Stimulated activated CD4-positive, alpha-beta T cell treated with anti-CD3 and anti-CD28 coated beads, Interleukin-4, amount 100 ng/mL, for 48 hours (primary cell): ENCODE data around the gene CACNA2D2.
A peak's percentile ranks its signal among the peaks of the same experiment; 100 is the strongest.
"Not testable (repeated sequence)": the region's sequence is repeated elsewhere in the genome, so short reads cannot be mapped to it uniquely, and the experiment has no call there.

Source experiments
- DNase-seq, 2 donors: peaks; one replicate each; pipeline ENCODE4 v3.0.0-alpha.2; 2020; ENCODE audit warnings: low read depth in 2 of 2

The CACNA2D2 gene

DNA sequence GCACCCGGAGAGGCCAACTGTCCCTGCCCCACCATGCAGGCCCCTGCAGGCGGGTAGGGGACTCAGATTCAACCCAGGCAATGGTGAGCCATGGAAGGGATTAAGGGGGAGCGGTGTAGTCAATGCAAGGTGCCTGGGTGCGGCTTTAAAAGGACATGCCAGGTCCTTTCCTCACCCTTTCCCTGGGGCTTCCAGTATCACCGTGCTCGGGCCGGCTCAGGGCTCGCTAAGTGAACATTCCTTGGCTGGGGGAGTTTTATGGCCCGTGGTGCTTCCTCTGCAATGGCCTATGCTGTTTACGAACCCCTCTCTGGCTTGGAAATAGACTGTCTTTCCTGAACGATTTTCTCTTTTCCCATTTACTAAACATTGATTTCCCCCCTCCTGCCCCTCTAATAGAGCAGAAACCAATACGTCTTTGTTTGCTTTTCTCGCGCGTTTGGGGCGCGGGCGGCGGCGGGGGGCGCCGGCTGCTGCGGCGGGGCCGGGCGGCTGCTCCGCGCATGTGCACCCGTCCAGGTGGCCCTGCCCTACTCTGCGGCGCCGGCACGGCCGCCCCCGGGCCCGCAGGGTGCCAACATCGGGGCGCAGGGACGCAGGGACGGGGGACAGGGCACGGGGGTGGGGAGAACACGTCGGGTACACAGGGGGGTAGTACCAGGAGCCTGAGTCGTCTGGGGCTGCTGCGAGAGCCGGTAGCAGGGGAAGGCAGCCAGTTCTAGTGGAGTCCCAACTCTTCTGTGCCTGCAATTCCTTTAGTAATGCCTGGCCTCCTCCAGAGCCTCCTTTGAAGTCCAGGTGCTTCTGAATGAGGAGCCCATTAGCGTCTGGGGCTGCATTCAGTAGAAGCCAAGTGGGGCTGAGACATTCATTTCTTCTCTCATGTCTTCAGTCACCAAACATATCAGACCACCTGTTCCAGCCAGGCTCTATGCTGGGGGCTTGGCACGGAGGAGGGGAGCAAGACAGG is 26.9 kb upstream of the CACNA2D2 start:
- no peak for DNase-seq

DNA sequence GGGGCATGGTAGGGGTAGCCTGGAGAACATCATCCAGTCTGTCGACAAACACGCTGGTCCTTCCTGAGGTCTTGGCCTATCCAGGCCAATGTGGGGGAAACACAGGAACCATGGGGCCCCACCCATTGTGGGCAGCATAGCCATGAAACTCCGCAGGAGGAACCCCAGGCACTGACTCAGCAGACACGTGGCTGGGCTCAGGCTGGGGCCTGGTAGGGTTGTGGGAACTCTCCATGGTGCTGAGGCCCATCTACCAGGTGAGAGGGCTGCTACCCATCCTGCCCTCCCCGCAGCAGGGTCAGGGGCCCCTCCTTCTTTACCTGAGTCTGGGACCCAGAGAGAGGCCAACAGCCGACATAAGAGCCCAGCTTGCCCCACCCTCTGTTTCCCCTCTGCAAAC is 22.6 kb upstream of the CACNA2D2 start:
- peak; percentile 62 to 69 for DNase-seq

- no peak for DNase-seq
These were observed 21.9 kb upstream of the CACNA2D2 start for GRCh38 chr3:50525191-50525910.

GRCh38 chr3:50524746-50525145 is 21.3 kb upstream of the CACNA2D2 start:
- no peak for DNase-seq

DNA sequence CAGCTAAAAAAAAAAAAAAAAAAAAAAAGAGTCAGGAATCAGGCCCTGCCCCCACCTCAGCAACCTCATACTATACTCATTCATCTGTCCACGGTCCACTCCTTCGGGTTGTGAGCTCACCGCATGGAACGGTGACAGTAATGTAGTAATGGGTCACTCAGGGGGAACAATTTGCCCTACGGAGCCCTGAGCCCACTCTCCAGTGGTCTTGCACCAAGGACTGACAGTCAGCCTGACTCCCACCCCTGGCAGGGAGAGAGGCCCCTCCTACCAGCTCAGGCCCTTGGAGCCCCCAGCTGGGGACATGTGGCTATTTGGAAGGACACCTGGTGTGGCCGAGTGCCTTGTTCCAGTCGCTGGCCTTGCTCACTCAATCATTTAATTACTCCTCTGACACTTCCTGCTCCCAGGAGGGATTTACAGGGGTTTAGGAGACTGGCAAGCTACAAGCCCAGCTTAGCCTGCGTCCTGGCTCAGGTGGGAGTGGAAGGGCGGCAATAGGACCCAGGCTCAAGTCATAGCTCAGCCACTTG is 19.9 kb upstream of the CACNA2D2 start:
- no peak for DNase-seq

GRCh38 chr3:50521572-50521971 is 18.1 kb upstream of the CACNA2D2 start:
- no peak for DNase-seq

DNA sequence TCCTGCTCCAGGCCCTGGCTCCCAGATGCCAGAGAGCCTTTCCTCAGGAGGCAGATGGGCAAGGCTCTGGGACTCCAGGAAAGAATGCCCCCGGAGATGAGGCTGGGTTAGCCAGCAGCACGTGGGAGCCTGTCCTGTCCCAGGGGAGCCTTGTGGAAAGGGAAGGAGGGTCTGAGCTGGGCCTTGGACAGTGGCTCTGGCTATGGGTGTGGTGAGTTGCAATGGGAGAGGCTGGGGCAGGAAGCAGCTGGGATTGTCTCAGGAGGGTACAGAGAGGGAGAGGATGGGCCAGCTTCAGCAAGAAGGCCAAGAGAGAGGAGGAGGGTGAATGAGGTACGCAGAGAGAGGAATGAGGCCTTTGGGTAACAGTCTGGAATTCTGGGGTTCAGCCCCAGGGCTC is 17.4 kb upstream of the CACNA2D2 start:
- DNase-seq, result no peak

- DNase-seq, result peak; percentile 71
These were observed 16.1 kb upstream of the CACNA2D2 start for GRCh38 chr3:50519471-50520089.

- no peak for DNase-seq
These were observed 15.0 kb upstream of the CACNA2D2 start for GRCh38 chr3:50518436-50518835.

DNA sequence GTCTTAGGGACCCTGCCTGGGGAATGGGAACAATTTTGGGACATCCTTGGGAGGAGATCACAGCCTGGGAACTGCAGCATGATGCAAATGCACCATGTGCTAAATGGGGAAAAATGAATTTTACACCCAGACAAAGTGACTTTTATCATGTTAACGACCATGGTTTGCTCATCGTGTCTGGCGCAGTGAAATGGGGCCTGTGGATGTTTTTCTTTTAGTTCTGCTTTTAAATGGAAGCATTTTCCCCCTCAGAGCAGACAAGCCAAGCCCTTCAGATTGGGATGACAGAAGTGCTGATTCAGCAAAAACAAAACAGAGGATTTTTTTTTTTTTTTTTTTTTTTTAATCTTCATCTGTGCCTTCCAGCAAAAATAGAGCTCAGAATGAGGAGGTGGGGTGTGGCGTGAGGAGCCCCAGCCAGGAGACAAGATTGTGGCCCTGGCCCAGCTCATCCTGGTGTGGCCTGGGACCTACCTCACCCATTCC is 14.3 kb upstream of the CACNA2D2 start:
- no peak for DNase-seq

DNA sequence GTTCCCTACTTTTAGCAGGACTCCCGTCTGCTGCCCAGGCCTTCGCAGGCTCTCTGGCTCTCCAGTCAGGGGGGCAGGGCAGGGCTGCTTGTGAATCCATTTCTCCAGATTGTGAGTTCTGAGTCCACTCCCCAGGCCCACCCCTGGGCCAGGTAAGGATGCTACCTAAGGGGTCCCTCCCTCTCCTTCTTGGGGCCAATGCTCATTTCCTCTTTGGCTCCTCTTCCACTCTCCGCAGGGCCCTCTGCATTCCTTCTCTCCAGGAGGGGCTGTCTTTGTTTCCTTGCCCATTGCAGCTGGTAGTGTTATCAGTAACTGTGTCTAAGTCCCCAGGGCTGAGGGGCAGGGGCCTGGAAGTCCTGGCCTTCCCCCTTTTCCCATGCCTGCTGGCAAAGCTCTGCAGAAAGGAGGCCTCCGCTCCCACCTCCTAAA is 13.0 kb upstream of the CACNA2D2 start:
- no peak for DNase-seq

- no peak for DNase-seq
These were observed 12.4 kb upstream of the CACNA2D2 start for GRCh38 chr3:50515565-50516439.

GRCh38 chr3:50512908-50513307 is 9.5 kb upstream of the CACNA2D2 start:
- DNase-seq, result not testable (repeated sequence)

- no peak for DNase-seq
These were observed 8.7 kb upstream of the CACNA2D2 start for GRCh38 chr3:50512131-50512530.

DNA sequence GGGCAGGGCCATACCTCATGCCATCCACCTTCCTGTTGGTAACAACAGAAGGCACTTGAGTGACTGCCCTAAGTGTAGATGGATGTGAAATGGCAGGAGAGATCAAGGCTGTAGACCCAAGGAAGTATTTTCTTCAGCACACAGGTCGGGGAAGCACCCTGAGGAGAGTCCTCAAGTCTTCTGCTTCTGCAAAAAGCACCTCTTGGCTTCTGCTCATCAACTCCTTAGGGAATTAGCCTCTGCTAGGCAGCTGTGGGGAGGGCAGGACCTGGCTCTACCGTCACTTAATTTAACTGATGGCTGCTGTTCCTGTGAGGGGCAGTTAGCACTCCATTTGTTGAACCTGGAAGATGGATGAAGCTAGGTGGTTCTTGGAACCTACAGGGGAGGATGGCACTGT is 6.9 kb upstream of the CACNA2D2 start:
- no peak for DNase-seq

DNA sequence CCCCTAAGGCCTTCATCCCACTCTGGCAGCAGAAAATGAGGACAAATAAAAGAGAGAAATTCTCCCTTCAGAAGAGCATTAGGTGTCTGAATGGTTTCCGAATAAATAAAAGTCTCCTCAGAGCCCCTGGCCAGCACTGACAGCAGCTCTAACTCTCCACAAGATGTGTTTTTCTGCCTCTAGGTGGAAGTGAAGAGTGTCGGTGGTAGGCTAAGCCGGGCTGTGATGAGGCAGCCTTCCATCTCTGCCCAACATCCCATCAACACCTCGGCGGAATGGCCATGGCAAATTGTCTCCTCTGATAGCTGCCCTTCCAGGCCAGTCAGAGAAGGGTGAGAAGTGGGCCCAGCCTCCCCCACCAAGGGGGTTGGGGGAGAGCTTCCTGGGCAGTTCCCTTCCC is 6.3 kb upstream of the CACNA2D2 start:
- DNase-seq, result no peak

DNA sequence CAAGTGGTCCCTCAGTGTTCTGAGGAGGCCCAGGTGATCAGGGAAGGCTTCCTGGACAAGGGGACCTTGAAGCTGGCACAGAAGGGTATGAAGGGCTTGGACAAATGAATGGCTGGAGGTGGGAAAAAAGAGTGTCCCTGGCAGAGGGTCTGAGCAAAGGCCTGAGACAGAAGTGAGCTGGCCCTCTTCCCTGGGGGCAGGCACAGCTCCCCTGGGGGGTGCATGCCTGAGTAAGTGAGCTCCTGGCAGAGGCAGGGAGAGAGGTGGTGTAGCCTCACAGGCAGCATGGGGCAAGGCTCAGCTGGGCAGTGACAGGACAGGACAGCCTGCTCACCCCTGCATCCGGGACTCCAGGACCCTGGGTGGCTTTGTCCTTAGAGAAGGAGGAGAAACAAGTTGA is 5.4 kb upstream of the CACNA2D2 start:
- no peak for DNase-seq

DNA sequence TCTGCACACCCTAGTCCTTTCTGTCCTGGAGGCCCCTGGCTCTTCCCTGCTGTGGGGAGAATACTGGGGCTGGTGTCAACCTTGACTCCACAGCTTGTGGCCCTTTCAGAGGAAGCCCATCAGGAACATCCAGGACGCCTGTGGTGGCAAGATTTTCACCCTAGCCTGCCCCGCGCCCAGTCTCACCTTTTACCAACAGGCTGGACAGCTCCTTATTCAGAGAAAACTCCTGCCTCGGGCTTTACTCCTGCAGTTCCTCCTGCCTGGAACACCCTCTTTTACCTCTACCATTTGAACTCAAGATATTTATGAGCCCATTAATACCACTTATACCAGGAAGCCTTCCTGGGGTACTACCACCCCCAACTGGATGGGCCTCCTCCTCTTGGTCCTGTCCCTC is 2.7 kb upstream of the CACNA2D2 start:
- no peak for DNase-seq

- no peak for DNase-seq
These were observed 1.2 kb upstream of the CACNA2D2 start for GRCh38 chr3:50504681-50505080.

DNA sequence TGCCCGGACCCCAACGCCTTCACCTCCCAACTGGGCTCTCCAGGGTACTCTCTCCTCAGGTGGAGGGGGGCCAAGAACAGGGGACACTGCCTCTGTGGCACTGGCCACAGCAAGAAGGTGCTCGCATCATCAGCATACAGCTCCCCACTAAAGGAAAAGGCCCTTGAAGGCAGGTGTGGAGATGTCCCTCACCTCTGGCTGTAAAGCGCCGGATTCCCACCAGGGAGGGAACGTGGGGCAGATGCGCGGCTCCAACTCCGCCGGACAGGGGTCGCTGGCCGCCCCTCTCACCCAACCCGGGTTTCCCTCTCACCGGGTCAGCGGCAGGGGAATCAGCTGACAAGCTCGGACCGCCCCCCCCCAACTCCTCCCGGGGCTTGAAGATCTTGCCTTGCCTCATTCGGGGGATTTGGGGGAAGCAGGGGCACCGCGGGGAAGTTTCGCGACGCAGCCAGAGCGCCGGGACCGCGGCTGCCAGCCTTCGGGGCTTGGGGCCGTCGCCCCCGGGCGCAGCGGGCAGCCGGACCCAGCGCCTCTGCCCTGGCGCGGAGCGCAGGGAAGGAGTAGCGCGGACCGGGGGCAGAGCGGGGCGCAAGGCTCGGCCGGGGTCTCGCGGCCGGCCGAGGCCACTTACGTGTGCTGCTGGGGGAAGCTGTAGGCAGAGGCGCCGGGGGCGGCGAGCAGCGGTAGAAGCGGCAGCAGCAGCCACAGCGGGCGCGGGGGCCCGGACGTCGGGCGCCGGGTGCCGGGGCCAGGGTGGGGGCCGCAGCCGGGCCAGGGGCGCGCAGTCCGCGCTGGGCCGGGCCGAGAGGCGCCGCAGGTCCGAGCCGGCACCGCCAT is 630 bp downstream of the CACNA2D2 start:
- no peak for DNase-seq
